A172 (cell line): ENCODE data around the gene TTC28. TPM values are rescaled to one million over a fixed set of nuclear protein-coding genes. Genes with fewer than 3 reads are reported as not detected.
A peak's percentile ranks its signal among the peaks of the same experiment; 100 is the strongest.
"Not testable (repeated sequence)": the region's sequence is repeated elsewhere in the genome, so short reads cannot be mapped to it uniquely, and the experiment has no call there.

Source experiments
- DNase-seq: peaks from one replicate; pipeline ENCODE4 v3.0.0-alpha.2; 2015; ENCODE audit warnings: low spot score
- total RNA-seq: library from RNA; depleted of rRNA; stranded (reverse); fragments of >200 nt; shearing (Covaris generic); gene quantifications from 2 replicates; pipeline ENCODE4 v1.2.3, GENCODE V29; 2014

Gene TTC28
- total RNA-seq, 1 experiment from 2014 or later, result 0.45 TPM

DNA sequence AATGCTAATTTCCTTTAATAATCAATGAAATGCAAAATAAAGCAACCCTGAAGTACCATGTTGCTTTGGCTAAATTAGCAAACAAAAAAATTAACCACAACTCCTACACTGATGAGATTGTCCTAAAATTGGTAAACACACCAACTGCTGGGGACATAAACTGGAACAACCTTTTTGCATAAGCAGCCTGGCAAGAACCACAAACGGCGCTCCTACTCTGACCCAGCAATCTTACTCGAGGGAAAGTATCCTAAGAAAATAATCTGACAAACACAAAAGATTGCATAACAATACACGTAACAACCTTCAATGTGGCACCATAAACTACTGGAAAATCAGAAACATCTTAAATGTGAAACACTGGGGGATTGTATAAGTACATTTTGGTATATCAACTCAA is 570.8 kb downstream of the TTC28 start:
- DNase-seq, result no peak

DNA sequence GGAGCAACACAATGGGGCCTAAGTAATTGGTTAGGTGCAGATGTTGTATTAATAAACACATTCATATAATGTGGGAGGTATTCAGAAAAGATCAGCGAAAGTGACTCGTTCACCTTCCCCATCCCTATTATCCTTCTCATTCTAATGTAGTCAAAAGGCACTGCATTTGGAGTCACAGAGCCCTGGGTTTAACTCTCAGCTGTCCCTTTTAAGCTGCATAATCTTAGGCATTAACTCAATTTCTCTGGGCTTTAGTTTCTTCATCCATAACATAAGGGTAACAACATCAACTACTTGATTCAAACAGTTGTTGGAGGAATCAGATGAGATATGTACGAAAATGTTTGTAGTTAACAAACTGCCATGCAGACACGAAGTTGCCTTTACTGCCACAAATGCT is 573.0 kb downstream of the TTC28 start:
- DNase-seq, result no peak

DNA sequence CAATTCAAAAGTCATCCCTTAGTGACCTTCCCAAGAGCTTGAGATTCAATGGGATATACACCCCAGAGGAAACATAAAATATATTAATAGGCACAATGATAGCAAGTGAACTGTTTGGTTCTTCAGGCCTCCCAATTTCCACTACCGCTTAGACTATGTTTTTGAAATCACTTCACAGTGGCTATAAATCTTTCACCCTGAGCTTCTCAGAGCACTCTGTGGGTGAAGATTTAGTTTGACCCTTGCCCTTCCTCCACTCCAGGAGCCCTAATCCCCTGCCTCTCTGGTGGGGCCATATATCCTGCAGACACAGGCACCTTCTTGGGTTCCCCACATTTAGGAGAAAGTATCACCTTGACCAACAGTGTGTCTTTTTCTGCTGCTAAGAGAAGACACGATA is 573.7 kb downstream of the TTC28 start:
- no peak for DNase-seq

DNA sequence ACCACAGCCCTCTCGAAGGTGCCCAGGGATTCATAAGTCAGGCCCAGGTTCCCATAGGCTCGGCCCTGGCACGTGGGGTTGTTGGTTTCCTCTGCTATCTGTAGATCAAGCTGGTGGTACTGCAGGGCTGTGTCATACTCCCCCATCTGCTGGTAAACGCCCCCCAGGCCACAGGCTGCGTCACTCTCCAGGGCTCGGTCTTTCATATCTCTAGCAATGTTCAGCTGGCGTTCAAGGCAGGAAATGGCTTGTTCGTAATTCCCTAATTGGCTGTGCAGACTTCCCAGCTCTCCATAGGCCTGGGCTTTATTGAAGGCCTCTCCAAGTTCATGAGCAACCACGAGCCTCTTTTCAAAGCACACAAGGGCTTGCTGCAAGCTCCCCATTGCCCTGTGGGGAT is 574.2 kb downstream of the TTC28 start:
- DNase-seq, result no peak

DNA sequence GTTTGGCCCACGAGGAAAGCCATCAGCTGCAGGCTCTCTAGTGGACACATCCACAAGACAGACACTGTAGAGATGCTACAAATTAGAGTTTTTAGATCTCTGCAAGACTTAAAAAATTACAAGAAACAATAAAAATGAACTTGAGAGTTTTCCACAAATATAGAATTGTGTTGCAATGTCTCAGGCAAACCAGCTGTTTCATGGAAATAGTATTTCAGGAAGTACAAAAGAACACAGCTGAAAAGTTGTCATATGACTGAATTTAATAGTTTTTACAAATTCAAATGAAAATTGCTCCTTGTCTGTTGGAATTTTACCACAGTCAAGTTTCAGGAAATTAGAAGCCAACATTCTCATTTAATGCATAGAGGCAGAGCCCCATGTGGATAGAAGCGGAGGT is 576.0 kb downstream of the TTC28 start:
- DNase-seq, result no peak

DNA sequence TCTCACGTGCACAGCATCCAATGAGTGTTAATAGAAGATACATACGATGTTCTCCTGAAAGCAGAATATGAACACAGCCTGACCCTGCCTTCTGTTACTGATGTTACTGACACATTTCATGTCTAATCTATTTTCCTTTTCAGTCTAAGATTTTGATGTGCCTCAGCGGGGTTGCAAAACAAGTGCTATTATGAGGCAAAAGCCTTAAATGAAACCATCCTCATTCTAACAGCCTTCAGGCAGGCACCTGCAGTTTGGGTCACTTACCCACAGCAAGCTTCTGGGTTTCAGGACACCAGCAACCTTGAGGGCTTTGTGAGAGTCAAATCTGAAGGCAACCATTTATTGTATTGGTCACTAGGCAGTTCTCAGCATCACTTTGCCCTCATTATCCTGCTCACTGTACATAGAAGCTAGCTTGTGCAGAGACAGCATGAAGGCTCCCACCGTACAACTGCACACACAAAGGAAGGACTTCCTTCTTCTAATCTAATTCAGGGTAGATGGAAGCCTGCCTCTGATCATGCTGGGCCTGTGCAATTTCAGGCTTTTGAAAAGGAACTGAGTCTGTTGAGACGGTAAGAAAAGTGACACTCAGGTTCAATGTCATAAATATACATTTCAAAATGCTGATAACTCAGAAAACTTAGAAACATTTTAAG is 577.4 kb downstream of the TTC28 start:
- no peak for DNase-seq

DNA sequence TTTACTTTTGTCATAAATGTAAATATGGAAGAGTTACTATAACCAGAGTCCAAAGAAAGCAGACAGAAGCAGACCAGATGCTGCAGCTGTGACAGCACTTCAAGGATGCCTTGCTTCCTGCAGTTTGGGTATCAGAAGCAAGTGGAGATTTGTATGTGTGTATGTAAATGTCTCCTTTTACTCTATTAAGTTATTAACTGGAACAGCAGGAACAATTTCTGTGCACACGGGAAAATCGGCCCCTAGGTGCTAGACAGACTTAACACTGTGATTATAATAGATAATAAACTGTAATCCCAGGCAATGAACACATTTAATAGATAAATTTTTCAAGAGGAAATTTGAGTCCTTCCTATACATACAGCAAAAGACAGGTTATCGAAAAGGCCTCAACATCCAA is 582.0 kb downstream of the TTC28 start:
- no peak for DNase-seq

DNA sequence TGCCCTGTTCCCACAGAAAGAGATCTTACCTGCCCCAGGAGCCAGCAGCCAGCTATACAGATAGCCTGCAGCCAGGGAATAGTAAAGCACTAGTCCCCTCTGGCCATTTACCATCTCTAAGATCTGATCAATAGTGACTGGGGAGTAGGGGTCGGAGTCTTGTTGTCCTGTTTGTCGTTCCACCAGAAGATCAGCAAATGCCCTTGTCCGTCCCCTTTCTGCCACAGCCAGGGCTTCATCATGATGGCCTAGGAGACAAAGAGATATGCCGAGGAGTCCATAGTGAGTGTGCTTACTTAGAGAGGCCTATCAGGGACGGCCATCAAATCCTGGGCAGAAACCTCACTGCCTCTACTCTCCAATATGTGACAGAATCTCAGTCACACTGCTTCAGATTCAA is 583.5 kb downstream of the TTC28 start:
- DNase-seq, result no peak

DNA sequence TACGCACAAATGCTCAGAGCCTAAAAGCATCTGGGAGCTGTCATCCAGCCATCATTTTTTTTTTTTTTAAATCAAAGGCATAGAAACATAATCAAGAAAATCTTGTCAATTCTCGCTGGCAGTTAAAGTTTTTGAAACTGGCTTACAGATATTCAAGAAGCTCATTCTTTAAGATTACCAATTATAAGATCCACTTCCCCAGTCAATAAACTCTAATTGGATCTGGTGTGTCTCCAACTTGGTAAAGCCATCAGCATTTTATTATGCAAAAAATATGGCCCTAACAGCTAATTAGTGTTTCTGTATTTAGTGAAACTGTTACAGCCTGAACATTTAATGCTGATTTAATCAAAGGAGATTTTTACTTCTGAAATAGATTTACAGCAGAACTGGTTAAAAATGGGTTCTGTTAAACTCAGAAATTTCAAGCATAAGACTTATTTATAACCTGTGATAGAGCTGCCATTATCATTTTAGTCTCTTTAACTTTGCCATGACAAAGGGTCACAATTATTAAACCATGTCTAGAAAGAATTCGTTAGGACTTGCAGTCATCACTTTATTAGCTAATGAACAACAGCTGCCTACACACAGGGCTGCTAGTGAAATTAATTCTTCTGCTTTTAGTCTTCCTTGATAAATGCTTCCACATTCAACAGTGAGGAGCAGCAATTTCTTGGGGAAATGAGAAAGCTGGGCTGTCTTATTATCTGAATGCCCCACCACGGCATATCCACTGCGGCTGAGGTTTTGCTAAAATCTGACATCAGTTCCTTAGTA is 584.1 kb downstream of the TTC28 start:
- no peak for DNase-seq

DNA sequence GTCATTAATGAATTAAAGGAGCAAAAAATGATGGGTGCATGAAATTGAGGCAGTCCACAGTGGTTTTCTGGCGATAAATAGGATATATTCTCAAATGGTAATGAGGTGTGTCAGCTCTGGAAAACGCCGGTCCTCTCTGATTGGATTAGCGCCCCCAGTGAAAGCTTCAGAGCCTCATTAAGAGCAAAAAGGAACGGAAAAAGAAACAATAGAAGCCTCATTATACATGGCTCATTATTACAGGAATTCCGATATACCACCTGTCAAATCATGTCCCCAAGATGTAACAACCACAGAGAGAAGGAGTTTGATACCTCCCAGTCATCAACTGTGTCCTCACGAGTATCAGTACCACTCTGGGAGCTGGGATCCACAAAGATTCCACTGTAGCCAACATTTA is 584.9 kb downstream of the TTC28 start:
- DNase-seq, result no peak

DNA sequence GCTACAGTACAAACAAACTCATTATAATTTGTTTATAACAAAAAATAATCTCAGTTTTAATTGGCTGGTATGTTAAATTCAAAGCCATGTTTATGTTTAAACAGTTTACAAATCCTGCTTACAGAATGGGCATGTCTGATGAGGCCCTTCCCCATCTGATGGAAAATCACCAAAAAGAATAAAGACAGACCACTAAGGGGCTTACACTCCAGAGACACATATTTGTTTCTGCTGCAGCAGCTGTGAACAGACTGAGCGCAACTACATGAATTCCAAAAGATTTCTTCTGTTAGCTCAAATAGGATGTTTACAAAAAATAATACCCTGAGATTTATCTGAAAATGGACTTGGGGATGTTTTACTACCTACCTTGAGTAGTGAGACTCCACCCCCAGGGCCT is 585.9 kb downstream of the TTC28 start:
- DNase-seq, result no peak

DNA sequence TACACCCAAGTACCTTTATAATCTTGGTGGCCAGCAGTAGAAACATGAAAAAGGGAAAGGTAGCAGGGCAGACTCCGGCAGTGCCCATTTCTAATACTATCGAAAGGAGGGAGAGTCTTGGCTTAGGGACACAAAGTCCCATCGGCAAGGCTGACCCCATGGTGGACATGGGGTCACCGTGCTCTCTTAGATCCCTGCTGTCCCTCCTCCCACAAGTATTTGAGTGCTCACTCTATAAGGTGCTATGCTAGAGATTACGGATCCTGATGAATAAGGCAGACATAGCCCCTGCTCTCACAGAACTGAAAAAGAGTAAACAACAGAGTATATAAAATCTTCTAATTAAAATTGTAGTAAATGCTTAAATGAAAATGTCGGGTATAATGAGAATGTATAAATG is 588.2 kb downstream of the TTC28 start:
- DNase-seq, result no peak

DNA sequence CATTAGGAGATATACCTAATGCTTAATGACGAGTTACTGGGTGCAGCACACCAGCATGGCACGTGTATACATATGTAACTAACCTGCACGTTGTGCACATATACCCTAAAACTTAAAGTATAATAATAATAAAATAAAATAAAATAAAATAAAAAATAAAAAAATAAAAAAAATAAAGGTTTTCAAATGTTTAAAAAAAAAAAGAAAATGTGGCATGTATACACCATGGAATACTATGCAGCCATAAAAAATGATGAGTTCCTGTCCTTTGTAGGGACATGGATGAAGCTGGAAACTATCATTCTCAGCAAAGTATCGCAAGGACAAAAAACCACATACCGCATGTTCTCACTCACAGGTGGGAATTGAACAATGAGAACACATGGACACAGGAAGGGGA is 590.1 kb downstream of the TTC28 start:
- not testable (repeated sequence) for DNase-seq

DNA sequence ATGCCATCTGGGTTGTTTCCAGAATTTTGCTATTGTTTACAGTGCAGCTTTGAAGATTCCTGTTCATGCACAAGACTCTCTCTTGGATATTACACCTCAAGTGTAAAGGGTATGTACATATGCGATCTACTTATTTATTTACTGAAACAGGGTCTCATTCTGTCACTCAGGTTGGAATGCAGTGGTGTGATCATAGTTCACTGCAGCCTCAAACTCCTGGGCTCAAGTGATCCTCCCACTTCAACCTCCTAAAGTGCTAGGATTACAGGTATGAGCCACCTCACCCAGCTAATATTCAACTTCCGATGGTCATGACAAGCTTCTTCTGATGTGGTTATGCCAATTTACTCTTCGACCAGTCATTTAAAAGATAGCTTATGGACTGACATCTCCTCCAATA is 602.5 kb downstream of the TTC28 start:
- no peak for DNase-seq

DNA sequence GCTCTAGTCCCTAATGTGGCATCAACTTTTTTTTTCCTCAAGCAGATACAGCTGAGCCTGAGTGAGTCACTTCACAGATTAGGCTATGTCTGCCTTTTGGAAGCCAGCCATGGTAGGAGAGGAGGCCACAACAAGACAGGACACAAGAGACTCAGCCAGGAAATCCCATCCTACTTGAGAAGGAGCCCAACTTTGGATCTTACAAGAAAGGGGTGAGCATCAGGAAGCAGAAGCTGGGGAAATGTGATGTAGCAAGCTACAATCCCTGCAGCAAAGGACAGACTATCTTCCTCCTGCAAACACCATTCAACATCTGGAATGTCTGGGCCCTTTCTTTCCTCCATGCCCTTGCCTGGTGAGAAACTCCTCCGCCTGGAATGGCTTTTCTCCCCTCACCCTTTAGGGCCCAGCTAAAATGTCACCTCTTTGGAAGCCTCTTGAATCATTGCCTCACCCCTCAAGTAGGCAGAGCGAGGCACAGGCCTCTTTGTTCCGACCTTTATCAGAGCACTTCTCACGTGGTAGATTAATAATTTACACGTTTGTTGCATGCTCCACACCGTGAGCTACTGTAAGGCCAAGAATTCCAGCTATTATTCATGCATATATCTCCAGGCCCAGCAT is 604.2 kb downstream of the TTC28 start:
- DNase-seq, result peak; percentile 58

DNA sequence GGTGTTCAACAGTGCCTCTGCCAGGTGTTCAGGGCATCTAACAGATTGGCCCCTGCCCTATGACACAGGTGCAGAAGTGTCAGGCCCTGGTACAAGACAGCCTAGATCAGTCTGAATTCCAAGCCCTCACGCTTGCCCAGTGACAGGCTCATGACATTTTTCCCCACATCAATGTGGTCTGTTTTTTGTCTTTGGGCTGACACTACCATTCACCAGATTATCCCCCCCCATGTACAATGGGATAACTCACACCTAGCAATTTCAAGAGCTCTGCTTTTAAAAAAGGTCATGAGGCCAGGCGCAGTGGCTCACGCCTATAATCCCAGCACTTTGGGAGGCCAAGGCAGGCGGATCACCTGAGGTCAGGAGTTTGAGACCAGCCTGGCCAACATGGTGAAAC is 605.1 kb downstream of the TTC28 start:
- DNase-seq, result no peak

DNA sequence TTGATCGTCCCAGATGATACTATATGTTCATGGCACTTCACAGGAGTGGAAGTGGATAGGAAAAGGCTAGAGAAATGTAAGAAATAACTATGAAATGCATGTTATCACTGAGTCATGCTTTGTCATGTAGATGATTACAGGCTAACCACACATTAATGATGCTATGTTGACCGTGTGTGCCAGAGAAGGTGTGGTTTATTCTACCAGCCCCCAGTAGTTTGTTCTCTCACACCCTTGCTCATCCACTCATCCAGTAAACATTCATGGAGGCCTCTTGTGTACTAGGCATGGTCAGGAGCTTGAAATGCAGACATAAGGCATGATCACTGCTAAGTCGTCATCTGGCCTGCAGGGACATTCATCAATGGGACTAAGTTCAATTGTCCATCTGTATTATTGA is 607.6 kb downstream of the TTC28 start:
- DNase-seq, result no peak

DNA sequence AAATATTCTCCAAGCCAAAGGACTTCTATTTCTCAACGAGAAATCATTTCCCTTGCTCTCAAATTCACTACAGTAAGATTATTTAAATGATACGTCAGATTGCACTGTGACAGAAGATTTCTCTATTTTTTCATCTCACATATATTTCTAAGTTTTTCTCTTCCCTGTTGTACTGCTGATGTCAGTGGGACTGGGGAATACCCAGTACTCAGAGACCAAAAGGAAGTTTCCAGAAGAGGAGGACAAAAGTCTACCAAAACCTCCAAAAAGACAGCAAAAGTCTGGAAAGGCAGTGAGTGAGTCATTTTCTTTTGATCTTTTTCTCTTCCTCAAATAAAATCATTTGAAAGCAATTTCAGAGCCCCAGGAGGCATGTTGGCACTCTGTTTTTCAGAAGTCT is 610.8 kb downstream of the TTC28 start:
- no peak for DNase-seq

DNA sequence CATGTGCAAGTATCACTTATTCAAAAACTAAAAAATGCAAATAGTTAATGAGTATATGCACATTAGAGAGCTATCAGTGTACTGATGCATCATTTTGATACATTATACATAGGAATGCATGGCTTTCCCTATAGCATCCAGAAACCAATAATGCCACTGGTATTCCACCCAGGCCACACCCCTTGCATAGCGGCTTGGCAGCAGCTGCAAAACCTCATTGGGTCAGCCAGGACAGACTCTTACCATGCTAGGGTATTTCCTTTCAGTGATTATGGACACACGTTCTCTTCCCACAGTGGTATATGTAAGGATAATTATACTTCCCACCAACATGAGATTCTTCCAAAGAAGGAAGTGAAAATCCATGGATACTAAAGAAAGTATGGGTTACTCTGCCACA is 614.7 kb downstream of the TTC28 start:
- no peak for DNase-seq

DNA sequence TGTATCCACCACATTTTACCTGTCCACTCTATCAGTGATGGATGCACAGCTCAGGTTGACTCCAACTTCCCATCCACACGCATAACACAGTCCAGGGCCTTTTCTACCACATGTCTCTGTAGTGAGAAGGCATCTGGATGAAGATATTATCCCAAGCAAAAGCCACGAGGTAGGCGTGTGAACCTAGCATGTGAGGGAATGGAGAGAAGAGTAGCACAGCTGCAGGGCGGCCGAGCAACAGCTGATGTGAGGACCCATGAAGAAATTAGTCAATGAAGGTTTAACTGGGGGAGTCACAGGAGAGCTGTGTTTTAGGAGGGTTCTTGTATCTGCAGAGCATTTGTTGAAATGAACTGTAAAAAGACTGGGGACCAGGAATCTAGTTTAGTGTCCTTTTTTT is 616.0 kb downstream of the TTC28 start:
- DNase-seq, result no peak

DNA sequence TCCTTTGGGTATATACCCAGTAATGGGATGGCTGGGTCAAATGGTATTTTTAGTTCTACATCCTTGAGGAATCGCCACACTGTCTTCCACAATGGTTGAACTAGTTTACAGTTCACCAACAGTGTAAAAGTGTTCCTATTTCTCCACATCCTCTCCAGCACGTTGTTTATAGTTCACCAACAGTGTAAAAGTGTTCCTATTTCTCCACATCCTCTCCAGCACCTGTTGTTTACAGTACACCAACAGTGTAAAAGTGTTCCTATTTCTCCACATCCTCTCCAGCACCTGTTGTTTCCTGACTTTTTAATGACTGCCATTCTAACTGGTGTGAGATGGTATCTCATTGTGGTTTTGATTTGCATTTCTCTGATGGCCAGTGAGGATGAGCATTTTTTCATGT is 619.0 kb downstream of the TTC28 start:
- DNase-seq, result not testable (repeated sequence)

DNA sequence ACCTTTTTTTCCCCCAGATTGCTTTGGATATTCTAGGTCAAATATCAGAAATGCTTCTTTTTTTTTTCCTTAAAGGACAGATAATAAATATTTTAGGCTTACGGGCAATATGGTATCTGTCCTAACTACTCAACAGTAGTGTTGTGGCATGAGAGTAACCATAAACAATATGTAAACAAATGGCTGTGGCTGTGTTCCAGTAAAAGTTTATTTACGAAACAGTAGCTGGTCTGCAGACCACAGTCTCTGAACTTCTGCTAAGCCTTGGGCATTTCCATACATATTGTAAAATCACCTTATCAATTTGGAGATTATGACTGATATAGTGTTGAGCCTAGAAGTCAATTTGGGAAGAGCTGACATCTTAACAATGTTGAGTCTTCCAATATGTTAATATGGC is 621.6 kb downstream of the TTC28 start:
- DNase-seq, result no peak

DNA sequence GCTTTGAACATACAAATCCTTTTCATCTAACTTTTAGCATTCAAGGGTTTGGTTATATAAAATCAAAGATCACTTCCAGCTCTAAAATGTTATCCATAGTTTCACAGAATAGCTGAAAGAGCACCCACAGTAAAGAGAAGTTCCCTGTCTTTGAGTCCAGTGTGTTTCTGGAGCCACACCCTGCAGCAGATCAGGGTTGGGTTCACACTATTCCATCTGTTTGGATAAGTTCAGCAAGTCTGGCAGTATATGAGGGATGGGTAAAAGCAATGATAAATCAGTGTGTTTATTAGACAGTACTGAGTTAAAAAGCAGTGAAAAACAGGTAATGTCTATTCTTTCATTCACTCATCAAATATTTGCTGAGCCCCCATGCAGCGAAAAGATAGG is 624.8 kb downstream of the TTC28 start:
- DNase-seq, result no peak
